ENCODE results near the gene GOLGA3.
"Not testable (repeated sequence)": the region's sequence is repeated elsewhere in the genome, so short reads cannot be mapped to it uniquely, and the experiment has no call there.

GOLGA3 gene

GRCh38 chr12:132828706-132829534 is at the start of gene GOLGA3:
GOLGA3 (minus strand) TSS chr12:132828869; CDS start chr12:132822128, 6,741 bp downstream.
- DNase-seq (ENCODE audit: low spot score) = peak; percentile 94

GRCh38 chr12:132874620-132875019 is 46.0 kb upstream of the GOLGA3 start:
- not testable (repeated sequence) for DNase-seq (ENCODE audit: low spot score)

- DNase-seq (ENCODE audit: low spot score) = no peak
These were observed 45.5 kb upstream of the GOLGA3 start for GRCh38 chr12:132874175-132874574.

- no peak for DNase-seq (ENCODE audit: low spot score)
These were observed 45.1 kb upstream of the GOLGA3 start for GRCh38 chr12:132873724-132874123.

GRCh38 chr12:132872975-132873421 is 44.3 kb upstream of the GOLGA3 start:
- DNase-seq (ENCODE audit: low spot score) = no peak

- DNase-seq (ENCODE audit: low spot score) = no peak
These were observed 43.6 kb upstream of the GOLGA3 start for GRCh38 chr12:132872073-132872855.

GRCh38 chr12:132869551-132869950 is 40.9 kb upstream of the GOLGA3 start:
- no peak for DNase-seq (ENCODE audit: low spot score)

- DNase-seq (ENCODE audit: low spot score) = no peak
These were observed 37.7 kb upstream of the GOLGA3 start for GRCh38 chr12:132866251-132866828.

- no peak for DNase-seq (ENCODE audit: low spot score)
These were observed 32.9 kb upstream of the GOLGA3 start for GRCh38 chr12:132861558-132861957.

GRCh38 chr12:132858718-132859266 is 30.1 kb upstream of the GOLGA3 start:
- no peak for DNase-seq (ENCODE audit: low spot score)

GRCh38 chr12:132857019-132857418 is 28.4 kb upstream of the GOLGA3 start:
- DNase-seq (ENCODE audit: low spot score) = not testable (repeated sequence)

- DNase-seq (ENCODE audit: low spot score) = no peak
These were observed 27.9 kb upstream of the GOLGA3 start for GRCh38 chr12:132856581-132856980.

- DNase-seq (ENCODE audit: low spot score) = not testable (repeated sequence)
These were observed 26.5 kb upstream of the GOLGA3 start for GRCh38 chr12:132855211-132855610.

GRCh38 chr12:132853285-132854092 is 24.8 kb upstream of the GOLGA3 start:
- no peak for DNase-seq (ENCODE audit: low spot score)

- no peak for DNase-seq (ENCODE audit: low spot score)
These were observed 23.8 kb upstream of the GOLGA3 start for GRCh38 chr12:132852496-132852895.

- DNase-seq (ENCODE audit: low spot score) = no peak
These were observed 22.8 kb upstream of the GOLGA3 start for GRCh38 chr12:132851465-132851864.

- DNase-seq (ENCODE audit: low spot score) = no peak
These were observed 21.6 kb upstream of the GOLGA3 start for GRCh38 chr12:132850291-132850690.

- no peak for DNase-seq (ENCODE audit: low spot score)
These were observed 19.9 kb upstream of the GOLGA3 start for GRCh38 chr12:132848521-132848920.

GRCh38 chr12:132847363-132848356 is 19.0 kb upstream of the GOLGA3 start:
- no peak for DNase-seq (ENCODE audit: low spot score)

- DNase-seq (ENCODE audit: low spot score) = not testable (repeated sequence)
These were observed 16.0 kb upstream of the GOLGA3 start for GRCh38 chr12:132844681-132845080.

Data from NAMALWA (cell line).